ENCODE measurements around the gene CENATAC.

The CENATAC gene

GRCh38 chr11:119011476-119012053, 13.6 kb downstream of the CENATAC start:
- Histone ChIP-seq H2AFZ (ENCODE audit: low read depth, low read length) (no peak overlapping the region), H3K79me2 (ENCODE audit: low read length) (peaks cover 23% of the 10 kb centered on the region), H3K27ac (ENCODE audit: low read length) (no peak overlapping the region), H3K4me2 (ENCODE audit: low read length) (no peak overlapping the region), H3K36me3 (replicated peaks; ENCODE audit: low read depth, low read length) (peaks cover 55% of the 10 kb centered on the region), H3K4me1 (ENCODE audit: low read length) (peaks cover 2% of the 10 kb centered on the region), H3K27me3 (ENCODE audit: low read depth, low read length) (no peaks in the 10 kb centered on the region), H3K9me3 (ENCODE audit: insufficient read depth, low read length) (no peaks in the 10 kb centered on the region), H3K4me3 (ENCODE audit: low read length) (no peak overlapping the region), H4K20me1 (ENCODE audit: insufficient read depth, low read length) (no peaks in the 10 kb centered on the region), H3K9ac (ENCODE audit: low read length) (no peak overlapping the region)
- TF ChIP-seq, protein P1, sequence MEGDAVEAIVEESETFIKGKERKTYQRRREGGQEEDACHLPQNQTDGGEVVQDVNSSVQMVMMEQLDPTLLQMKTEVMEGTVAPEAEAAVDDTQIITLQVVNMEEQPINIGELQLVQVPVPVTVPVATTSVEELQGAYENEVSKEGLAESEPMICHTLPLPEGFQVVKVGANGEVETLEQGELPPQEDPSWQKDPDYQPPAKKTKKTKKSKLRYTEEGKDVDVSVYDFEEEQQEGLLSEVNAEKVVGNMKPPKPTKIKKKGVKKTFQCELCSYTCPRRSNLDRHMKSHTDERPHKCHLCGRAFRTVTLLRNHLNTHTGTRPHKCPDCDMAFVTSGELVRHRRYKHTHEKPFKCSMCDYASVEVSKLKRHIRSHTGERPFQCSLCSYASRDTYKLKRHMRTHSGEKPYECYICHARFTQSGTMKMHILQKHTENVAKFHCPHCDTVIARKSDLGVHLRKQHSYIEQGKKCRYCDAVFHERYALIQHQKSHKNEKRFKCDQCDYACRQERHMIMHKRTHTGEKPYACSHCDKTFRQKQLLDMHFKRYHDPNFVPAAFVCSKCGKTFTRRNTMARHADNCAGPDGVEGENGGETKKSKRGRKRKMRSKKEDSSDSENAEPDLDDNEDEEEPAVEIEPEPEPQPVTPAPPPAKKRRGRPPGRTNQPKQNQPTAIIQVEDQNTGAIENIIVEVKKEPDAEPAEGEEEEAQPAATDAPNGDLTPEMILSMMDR (IDR thresholded peaks at IDR 0.05; ENCODE audit: low read depth, low read length), result no peak
- no peak for TF ChIP-seq EZH2phosphoT487 (IDR thresholded peaks at IDR 0.05; ENCODE audit: low read depth)

- TF ChIP-seq, protein P1 (IDR thresholded peaks at IDR 0.05; ENCODE audit: low read depth, low read length), result no peak
- no peak for TF ChIP-seq EZH2phosphoT487 (IDR thresholded peaks at IDR 0.05; ENCODE audit: low read depth)
- Histone ChIP-seq H3K4me2 (ENCODE audit: low read length) (no peak overlapping the region), H3K9me3 (ENCODE audit: insufficient read depth, low read length) (no peaks in the 10 kb centered on the region), H2AFZ (ENCODE audit: low read depth, low read length) (no peak overlapping the region), H3K36me3 (replicated peaks; ENCODE audit: low read depth, low read length) (peaks cover 60% of the 10 kb centered on the region), H3K27ac (ENCODE audit: low read length) (no peak overlapping the region; the same call in 1 of the 2 replicates), H3K9ac (ENCODE audit: low read length) (no peak overlapping the region), H3K79me2 (ENCODE audit: low read length) (peaks cover 34% of the 10 kb centered on the region), H3K4me3 (ENCODE audit: low read length) (no peak overlapping the region), H3K4me1 (ENCODE audit: low read length) (peaks cover 8% of the 10 kb centered on the region), H4K20me1 (ENCODE audit: insufficient read depth, low read length) (no peaks in the 10 kb centered on the region), H3K27me3 (ENCODE audit: low read depth, low read length) (no peaks in the 10 kb centered on the region)
Observed at GRCh38 chr11:119012629-119013170, 14.8 kb downstream of the CENATAC start.

GRCh38 chr11:119014209-119014924, 16.4 kb downstream of the CENATAC start:
- H3K36me3 ChIP-seq (replicated peaks; ENCODE audit: low read depth, low read length), result peaks cover 61% of the 10 kb centered on the region
- H4K20me1 ChIP-seq (ENCODE audit: insufficient read depth, low read length), result no peaks in the 10 kb centered on the region
- no peaks in the 10 kb centered on the region for H3K9me3 ChIP-seq (ENCODE audit: insufficient read depth, low read length)
- H3K79me2 ChIP-seq (ENCODE audit: low read length), result peaks cover 47% of the 10 kb centered on the region
- no peak overlapping the region for H3K4me2 ChIP-seq (ENCODE audit: low read length)
- H2AFZ ChIP-seq (ENCODE audit: low read depth, low read length), result no peak overlapping the region
- peaks cover 8% of the 10 kb centered on the region for H3K4me1 ChIP-seq (ENCODE audit: low read length)
- TF ChIP-seq, protein P1 (IDR thresholded peaks at IDR 0.05; ENCODE audit: low read depth, low read length), result no peak
- no peak for TF ChIP-seq EZH2phosphoT487 (IDR thresholded peaks at IDR 0.05; ENCODE audit: low read depth)
- H3K9ac ChIP-seq (ENCODE audit: low read length), result no peak overlapping the region
- H3K27ac ChIP-seq (ENCODE audit: low read length), result no peak overlapping the region
- no peaks in the 10 kb centered on the region for H3K27me3 ChIP-seq (ENCODE audit: low read depth, low read length)
- H3K4me3 ChIP-seq (ENCODE audit: low read length), result no peak overlapping the region

DNA sequence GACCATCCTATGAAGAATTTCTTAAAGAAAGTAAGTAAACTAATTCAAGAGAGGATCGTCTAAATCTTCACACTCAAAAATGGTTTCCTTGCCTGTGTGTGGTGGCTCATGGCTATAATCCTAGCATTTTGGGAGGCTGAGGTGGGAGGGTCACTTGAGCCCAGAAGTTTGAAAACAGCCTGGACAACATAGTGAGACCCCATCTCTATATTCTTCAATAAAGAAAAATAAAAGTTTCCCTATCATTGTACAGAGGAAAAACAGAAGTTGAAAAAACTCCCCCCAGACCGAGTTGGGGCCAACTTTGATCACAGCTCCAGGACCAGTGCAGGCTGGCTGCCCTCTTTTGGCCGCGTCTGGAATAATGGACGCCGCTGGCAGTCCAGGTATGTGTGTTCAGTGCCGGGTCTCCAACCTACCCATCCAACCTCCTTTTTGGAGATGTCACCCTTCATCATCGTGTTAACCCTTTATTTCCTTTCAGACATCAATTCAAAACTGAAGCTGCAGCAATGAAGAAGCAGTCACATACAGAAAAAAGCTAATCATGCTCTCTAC, 17.2 kb downstream of the CENATAC start:
- no peak for TF ChIP-seq EZH2phosphoT487 (IDR thresholded peaks at IDR 0.05; ENCODE audit: low read depth)
- TF ChIP-seq, protein P1 (IDR thresholded peaks at IDR 0.05; ENCODE audit: low read depth, low read length), result no peak; the same call in 1 of the 2 replicates
- no peak overlapping the region for H3K4me3 ChIP-seq (ENCODE audit: low read length)
- no peaks in the 10 kb centered on the region for H3K9me3 ChIP-seq (ENCODE audit: insufficient read depth, low read length)
- H3K36me3 ChIP-seq (replicated peaks; ENCODE audit: low read depth, low read length), result peaks cover 58% of the 10 kb centered on the region
- no peak overlapping the region for H3K9ac ChIP-seq (ENCODE audit: low read length)
- H4K20me1 ChIP-seq (ENCODE audit: insufficient read depth, low read length), result no peaks in the 10 kb centered on the region
- no peak overlapping the region for H2AFZ ChIP-seq (ENCODE audit: low read depth, low read length)
- no peak overlapping the region for H3K4me2 ChIP-seq (ENCODE audit: low read length)
- peaks cover 14% of the 10 kb centered on the region for H3K4me1 ChIP-seq (ENCODE audit: low read length)
- peaks cover 55% of the 10 kb centered on the region for H3K79me2 ChIP-seq (ENCODE audit: low read length)
- no peak overlapping the region for H3K27ac ChIP-seq (ENCODE audit: low read length)
- H3K27me3 ChIP-seq (ENCODE audit: low read depth, low read length), result no peaks in the 10 kb centered on the region

Data from OCI-LY3 (cell line).